Measurements from ENCODE around the gene LRFN5. TPM values are rescaled to one million over a fixed set of nuclear protein-coding genes. Genes with fewer than 3 reads are reported as not detected.
"Not testable (repeated sequence)": the region's sequence is repeated elsewhere in the genome, so short reads cannot be mapped to it uniquely, and the experiment has no call there.

Gene LRFN5
- total RNA-seq, 1 donor from 2014 or later = under 0.01 TPM

DNA sequence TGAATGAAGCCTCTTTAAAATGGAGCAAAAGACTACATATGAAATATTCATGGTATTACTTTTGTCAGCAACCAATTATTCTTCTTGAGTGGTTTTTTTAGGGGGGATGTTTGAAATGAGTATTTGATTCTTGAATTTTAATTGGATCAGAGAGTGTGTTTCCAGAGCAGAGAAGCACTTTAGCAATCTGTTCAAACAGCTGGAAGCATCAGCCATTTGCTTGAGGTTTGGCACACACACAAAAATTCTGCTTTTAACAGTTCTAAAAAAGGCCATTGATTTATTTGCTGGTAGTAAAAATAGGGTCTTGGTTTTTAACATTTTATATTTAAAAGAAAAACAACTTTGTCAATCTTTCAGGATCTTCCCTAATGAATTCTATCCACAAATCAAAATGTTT, 292.7 kb downstream of the LRFN5 start:
- DNase-seq (ENCODE audit: low read depth in 2 of 2) = no peak

DNA sequence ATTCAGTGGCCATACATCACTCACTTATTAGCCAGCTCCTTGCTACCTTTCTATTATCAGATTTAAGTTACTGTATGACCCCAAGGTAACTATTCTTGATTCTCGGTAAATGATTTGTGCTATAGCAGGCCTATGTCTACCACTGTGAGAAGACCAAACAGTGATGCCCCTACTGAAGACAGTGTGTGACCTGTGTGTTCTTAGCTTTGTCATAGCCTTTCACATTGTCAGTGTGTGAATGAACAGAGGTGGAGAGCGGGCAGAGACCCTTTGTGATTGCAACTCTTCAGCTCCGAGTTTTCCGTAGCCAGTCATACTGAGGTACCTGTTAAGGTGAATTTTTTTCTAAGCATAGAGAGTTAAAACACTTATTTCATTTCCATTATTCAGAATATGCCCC, 294.0 kb downstream of the LRFN5 start:
- DNase-seq (ENCODE audit: low read depth in 2 of 2) = no peak

GRCh38 chr14:41901089-41901488, 294.4 kb downstream of the LRFN5 start:
- DNase-seq (ENCODE audit: low read depth in 2 of 2) = no peak

GRCh38 chr14:41905394-41905964, 298.8 kb downstream of the LRFN5 start:
- no peak for DNase-seq (ENCODE audit: low read depth in 2 of 2)

DNA sequence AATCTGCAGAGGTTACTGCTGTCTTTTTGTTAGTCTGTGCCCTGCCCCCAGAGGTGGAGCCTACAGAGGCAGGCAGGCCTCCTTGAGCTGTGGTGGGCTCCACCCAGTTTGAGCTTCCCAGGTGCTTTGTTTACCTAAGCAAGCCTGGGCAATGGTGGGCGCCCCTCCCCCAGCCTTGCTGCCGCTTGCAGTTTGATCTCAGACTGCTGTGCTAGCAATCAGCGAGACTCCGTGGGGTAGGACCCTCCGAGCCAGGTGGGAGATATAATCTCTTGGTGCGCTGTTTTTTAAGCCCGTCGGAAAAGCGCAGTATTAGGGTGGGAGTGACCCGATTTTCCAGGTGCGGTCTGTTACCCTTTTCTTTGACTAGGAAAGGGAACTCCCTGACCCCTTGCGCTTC, 304.5 kb downstream of the LRFN5 start:
- DNase-seq (ENCODE audit: low read depth in 2 of 2) = not testable (repeated sequence)

- no peak for DNase-seq (ENCODE audit: low read depth in 2 of 2)
Observed at GRCh38 chr14:41913398-41913797, 306.7 kb downstream of the LRFN5 start.

DNA sequence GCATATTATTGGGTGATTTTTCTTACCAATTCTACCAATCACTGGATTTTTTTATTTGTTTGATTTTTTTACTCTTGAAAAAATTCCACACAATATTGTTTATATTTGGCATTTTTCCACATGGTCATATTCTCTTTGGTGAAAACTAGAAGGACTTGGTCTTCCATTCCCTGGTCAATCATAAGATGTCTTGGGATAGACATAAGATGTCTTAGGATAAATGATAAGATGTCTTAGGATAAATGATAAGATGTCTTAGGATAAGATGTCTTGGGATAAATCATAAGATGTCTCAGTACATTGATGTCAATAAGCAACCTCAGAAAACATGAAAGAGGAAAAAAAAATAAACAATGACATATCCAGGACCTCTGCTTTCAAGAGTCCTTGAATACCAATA, 309.1 kb downstream of the LRFN5 start:
- no peak for DNase-seq (ENCODE audit: low read depth in 2 of 2)

GRCh38 chr14:41916313-41916712, 309.6 kb downstream of the LRFN5 start:
- no peak for DNase-seq (ENCODE audit: low read depth in 2 of 2)

- DNase-seq (ENCODE audit: low read depth in 2 of 2) = no peak
Observed at GRCh38 chr14:41925409-41925808, 318.7 kb downstream of the LRFN5 start.

- no peak for DNase-seq (ENCODE audit: low read depth in 2 of 2)
Observed at GRCh38 chr14:41950428-41951151, 343.9 kb downstream of the LRFN5 start.

All from dermis microvascular lymphatic vessel endothelial cell (primary cell).